GM18873 (cell line): ENCODE data around the gene TTC9B.

ENCODE experiments used
- ATAC-seq: cut with Tn5 transposase; IDR thresholded peaks from one replicate; pipeline ENCODE4 v1.9.1; 2021; ENCODE audit warnings: mild to moderate bottlenecking, moderate library complexity, moderate number of reproducible peaks; ENCODE audit not compliant: unreplicated experiment, low FRiP score

Gene TTC9B

GRCh38 chr19:40249201-40249600, 31.0 kb upstream of the TTC9B start:
- no peak for ATAC-seq

GRCh38 chr19:40247735-40248262, 29.6 kb upstream of the TTC9B start:
- ATAC-seq, result no peak

DNA sequence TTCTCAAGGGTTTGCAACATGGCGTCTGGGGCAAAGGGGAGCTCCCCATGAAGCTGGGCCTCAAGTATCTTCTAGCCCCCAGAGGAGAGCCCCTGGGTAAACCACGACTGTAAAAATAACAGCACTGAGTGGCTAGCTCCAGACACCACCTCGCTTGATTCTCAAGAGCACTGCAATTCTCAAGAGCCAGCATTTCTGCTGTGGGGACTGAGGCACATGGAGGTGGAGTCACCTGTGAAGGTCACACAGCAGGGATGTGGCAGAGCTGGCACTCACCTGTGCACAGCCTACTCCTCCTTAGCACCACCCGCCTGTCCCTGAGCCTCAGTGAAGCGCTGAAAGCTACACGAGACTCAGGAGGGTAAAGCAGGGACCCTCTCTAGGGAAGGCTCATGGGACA, 29.0 kb upstream of the TTC9B start:
- ATAC-seq, result no peak

- ATAC-seq, result no peak
These were observed 28.3 kb upstream of the TTC9B start for GRCh38 chr19:40246292-40247073.

DNA sequence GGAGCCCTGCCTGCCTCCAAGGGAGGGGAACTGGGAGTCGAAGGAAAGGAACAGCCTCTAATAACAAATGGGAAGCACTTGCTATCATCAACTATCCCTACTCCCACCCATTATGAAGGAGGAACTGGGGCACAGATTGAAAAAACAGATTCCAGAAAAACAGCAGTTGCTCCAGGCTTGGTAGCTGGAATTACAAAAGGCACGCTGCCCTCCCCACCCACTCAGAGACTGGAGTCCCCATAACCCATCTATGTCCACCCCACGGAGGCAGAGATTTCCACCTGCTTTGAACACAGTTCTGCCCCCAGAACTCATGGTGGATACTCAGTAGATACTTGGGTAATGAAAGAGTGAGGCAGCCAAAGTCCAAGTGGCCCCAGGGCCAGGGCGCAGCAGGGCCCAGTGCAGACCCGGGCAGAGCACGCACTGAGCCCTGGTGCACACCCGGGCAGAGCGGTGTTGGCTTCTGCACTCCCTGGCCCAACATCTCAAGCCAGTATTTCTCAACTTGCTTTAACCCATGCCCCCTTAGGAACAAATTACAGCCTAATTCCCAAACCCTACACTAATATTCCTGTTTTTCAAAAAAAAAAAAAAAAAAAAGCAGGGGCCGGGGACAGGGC, 27.4 kb upstream of the TTC9B start:
- ATAC-seq, result no peak

DNA sequence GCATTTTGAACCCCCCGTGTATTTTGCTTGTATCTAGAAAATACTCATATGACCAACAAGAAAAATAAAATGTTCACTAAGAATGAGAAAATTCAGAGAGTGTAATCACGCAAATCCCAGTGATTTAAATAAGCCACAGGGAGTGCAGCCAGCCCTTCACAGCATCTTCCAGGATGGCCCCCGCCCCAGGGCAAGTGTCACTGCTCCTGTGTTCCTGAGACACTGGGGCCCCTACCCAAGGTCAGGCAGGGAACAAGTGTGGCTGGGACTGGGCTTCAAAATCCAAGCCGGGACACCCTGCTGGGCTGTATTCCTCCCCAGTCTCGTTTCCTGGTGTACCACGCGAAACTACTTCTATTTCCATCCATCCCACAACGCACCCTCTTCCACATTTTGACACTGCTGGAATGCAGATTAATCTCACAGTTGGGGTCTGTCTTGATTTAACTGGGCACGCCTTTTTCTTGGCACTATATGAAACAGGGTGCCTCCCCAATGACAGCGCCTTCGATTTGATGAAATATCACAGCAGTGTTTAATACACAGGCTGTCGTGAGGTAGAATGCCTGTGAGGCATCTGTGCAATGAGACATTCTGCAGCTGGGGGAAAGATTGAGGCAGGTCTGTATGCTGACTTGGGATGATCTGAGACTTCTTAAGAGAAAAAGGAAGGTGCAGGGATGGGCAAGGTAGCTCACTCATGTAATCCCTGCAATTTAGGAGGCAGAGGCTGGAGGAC, 26.6 kb upstream of the TTC9B start:
- no peak for ATAC-seq

GRCh38 chr19:40243181-40243580, 25.0 kb upstream of the TTC9B start:
- ATAC-seq, result no peak

DNA sequence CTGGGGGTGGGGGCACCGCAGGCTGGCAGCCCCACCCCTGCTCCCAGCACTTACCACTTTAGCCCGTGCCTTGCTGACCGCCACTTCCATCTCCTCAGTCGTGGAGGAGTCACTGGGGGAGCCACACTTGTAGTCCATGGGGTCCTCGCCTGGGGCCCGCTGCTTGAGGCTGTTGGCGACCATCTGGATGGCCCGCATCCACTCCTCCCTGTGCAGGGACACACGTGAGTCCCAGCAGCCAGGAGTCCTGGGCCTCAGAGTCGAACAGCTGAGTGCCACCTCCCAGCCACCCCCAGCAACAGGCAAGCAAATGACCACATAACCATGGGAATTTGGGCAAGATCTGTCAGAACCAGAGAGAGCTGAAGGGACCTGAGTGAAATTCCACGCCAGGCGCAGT, 24.3 kb upstream of the TTC9B start:
- no peak for ATAC-seq

DNA sequence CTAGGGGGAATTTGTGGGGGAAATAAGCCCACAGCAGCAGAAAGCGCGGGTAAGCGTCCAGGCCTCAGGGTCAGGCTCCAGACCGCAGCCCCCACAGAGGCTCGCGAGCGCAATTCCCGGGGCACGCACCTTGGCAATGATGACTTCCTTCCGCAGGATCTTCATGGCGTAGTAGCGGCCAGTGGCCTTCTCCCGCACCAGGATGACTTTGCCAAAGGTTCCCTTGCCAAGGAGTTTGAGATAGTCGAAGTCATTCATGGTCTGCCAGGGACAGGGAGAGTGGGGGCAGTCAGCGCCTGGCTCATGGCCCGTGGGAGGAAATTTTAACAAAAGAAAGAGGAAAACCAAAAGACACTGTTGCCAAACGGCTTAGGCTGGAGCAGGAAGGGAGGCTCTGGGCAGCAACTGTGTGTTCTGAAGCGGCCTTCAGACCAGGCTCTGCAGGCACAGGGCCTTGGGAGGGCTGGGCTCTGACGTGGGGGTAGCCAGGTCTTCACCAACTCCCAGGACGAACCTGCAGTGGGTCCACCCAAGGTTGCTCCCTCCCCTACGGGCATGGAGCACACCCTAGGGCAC, 23.7 kb upstream of the TTC9B start:
- ATAC-seq, result no peak

GRCh38 chr19:40241125-40241808, 23.1 kb upstream of the TTC9B start:
- ATAC-seq, result no peak

DNA sequence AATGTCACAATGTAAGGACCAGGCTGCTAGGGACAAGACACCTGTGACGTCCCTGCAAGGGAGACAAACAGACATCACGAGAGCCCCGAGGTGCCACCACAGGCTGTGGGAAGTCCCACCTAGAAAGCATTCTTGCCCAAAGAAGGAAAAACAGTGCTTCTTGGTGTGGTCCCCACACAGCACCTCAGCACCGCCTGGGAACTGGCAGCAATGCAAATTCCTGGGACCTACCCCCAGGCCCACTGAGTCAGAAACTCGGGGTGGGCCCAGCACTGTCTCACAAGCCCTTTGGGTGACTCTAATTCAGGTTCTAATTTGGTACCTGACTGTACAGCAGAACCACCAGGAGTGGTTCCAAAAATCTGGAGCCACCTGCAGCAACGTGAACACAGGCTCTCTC, 22.1 kb upstream of the TTC9B start:
- no peak for ATAC-seq

DNA sequence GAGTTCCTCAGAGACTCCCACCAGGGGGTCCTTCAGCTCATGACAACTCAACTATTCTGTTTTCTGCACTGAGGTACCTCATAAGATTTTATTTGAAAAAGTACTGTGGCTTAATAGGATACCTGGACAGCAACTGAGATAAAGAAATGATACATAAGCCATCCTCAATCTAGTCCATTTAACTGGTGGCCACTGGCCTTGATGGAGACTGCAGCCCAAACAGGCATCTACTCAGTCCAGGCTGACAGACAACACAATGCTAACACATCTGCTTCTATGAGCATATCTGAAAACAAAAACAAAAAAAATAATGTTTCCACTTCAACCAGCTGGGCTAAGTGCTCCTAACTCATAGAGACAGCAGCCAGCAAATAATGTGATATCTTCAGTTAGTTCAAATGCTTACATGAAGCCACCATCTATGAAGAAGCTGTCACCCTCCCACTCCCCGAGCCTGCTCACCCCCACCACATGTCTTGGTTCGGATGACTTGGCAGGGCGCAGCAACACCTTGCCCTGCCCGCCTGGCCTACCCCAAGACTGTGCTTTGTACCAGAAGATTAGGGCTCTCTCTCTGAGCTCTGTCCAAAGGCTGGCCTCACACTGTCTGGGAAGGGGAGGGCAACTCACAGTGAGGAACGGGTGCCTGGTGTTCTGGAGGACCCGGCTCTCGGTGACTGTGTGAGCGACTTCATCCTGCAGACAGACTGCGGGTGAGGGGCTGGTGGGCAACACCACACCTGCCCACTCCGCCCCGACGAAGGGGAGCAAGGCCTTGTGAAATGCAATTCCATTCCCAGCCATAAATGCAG, 21.4 kb upstream of the TTC9B start:
- no peak for ATAC-seq

GRCh38 chr19:40238775-40239174, 20.6 kb upstream of the TTC9B start:
- no peak for ATAC-seq

GRCh38 chr19:40237791-40238190, 19.6 kb upstream of the TTC9B start:
- no peak for ATAC-seq

GRCh38 chr19:40236366-40236765, 18.2 kb upstream of the TTC9B start:
- no peak for ATAC-seq

- ATAC-seq, result no peak
These were observed 17.8 kb upstream of the TTC9B start for GRCh38 chr19:40236026-40236355.

- no peak for ATAC-seq
These were observed 17.2 kb upstream of the TTC9B start for GRCh38 chr19:40235238-40236025.

- ATAC-seq, result no peak
These were observed 16.4 kb upstream of the TTC9B start for GRCh38 chr19:40234429-40235237.
